Thoracic aorta (tissue), 2 donors: ENCODE results near the gene GBP6. TPM values are rescaled to one million over a fixed set of nuclear protein-coding genes. Genes with fewer than 3 reads are reported as not detected.
"Not testable (repeated sequence)": the region's sequence is repeated elsewhere in the genome, so short reads cannot be mapped to it uniquely, and the experiment has no call there.

ENCODE experiments used
- ATAC-seq: fragments of 150-250 bp; one replicate; pipeline ENCODE4 v1.8.0; 2017; ENCODE audit warnings: low read depth; ENCODE audit not compliant: insufficient number of reproducible peaks, low FRiP score
- DNase-seq: peaks from one replicate; pipeline ENCODE4 v3.0.0-alpha.2; 2020; ENCODE audit warnings: low spot score
- H3K27ac ChIP-seq, 2 donors: fragments of 200-600 bp; sonication (generic); 1 replicate in 1 of 2; 2 replicates in 1 of 2; pipeline ENCODE4 v1.5.1; 2016; ENCODE audit warnings: mild to moderate bottlenecking in 2 of 2, moderate library complexity in 2 of 2
- H3K27me3 ChIP-seq: fragments of 200-600 bp; sonication (generic); replicated peaks from 2 replicates; pipeline ENCODE4 v1.6.0; 2016; ENCODE audit warnings: mild to moderate bottlenecking; ENCODE audit not compliant: insufficient read depth
- H3K36me3 ChIP-seq: fragments of 200-600 bp; sonication (generic); one replicate; pipeline ENCODE4 v1.5.1; 2016
- H3K4me1 ChIP-seq, 2 donors: fragments of 200-600 bp; sonication (generic); 1 replicate in 1 of 2; 2 replicates in 1 of 2; pipeline versions ENCODE4 v1.5.1 to v1.6.0; 2016; ENCODE audit warnings: low read depth in 2 of 2, mild to moderate bottlenecking in 1 of 2; ENCODE audit not compliant: control insufficient read depth in 1 of 2
- H3K4me3 ChIP-seq: fragments of 200-600 bp; sonication (generic); 2 replicates; pipeline ENCODE4 v1.5.1; 2016; ENCODE audit warnings: mild to moderate bottlenecking
- H3K9me3 ChIP-seq: fragments of 200-600 bp; sonication (generic); 2 replicates; pipeline ENCODE4 v1.5.1; 2016
- total RNA-seq, 2 donors: library from RNA; depleted of rRNA; stranded (reverse); fragments of >200 nt; gene quantifications; one replicate each; pipeline versions ENCODE4 v1.1.0 to v1.2.3, GENCODE V29; 2016
- TF ChIP-seq, protein P1 (sequence below): fragments of 200-600 bp; sonication (generic); IDR thresholded peaks from one replicate; pipeline ENCODE4 v1.5.1; 2019; ENCODE audit warnings: antibody characterized with exemption

Gene GBP6
- total RNA-seq, 2 donors from 2014 or later: 0.27 TPM; not detected in 1

DNA sequence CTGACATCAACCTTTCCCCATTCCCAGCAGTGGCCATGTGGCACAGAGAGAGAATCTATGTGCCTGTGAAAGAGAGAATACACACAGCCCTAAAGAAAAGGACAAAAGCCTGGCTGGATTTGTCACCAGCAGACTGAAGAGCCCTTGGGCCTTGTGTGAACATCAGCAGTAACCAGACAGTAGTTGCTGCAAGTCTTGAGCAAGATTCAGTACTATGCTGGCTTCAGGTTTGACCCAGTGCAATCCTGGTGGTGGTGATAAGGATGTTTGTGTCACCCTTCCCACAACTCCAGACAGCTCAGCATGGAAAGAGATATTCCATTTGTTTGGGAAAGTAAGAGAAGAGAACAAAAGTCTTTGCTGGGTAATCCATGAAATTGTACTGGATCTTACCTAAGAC lies 28.4 kb upstream of the GBP6 start:
- Histone ChIP-seq H3K4me1 (no peaks in the 10 kb centered on the region), H3K27ac (no peak overlapping the region), H3K9me3 (no peaks in the 10 kb centered on the region), H3K36me3 (no peaks in the 10 kb centered on the region), H3K27me3 (no peaks in the 10 kb centered on the region), H3K4me3 (no peak overlapping the region)
- DNase-seq: no peak
- ATAC-seq: no peak
- TF ChIP-seq, protein P1, sequence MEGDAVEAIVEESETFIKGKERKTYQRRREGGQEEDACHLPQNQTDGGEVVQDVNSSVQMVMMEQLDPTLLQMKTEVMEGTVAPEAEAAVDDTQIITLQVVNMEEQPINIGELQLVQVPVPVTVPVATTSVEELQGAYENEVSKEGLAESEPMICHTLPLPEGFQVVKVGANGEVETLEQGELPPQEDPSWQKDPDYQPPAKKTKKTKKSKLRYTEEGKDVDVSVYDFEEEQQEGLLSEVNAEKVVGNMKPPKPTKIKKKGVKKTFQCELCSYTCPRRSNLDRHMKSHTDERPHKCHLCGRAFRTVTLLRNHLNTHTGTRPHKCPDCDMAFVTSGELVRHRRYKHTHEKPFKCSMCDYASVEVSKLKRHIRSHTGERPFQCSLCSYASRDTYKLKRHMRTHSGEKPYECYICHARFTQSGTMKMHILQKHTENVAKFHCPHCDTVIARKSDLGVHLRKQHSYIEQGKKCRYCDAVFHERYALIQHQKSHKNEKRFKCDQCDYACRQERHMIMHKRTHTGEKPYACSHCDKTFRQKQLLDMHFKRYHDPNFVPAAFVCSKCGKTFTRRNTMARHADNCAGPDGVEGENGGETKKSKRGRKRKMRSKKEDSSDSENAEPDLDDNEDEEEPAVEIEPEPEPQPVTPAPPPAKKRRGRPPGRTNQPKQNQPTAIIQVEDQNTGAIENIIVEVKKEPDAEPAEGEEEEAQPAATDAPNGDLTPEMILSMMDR: no peak

DNA sequence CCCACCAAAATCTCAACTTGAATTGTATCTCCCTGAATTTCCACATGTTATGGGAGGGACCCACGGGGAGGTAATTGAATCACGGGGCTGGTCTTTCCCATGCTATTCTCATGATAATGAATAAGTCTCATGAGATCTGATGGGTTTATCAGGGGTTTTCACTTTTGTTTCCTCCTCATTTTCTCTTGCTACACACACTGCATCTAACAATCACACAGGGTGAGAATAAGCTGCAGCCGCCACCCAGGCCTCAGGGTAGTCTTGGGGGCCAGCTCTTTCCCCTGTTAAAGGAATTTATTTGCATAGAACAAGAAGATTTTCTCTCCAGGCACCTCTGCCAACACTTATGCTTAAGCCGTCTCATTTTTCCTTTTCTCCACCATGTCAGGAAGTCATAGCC lies 26.0 kb upstream of the GBP6 start:
- TF ChIP-seq, protein P1: no peak
- Histone ChIP-seq H3K27me3 (no peaks in the 10 kb centered on the region), H3K4me1 (no peaks in the 10 kb centered on the region), H3K36me3 (no peaks in the 10 kb centered on the region), H3K9me3 (no peaks in the 10 kb centered on the region), H3K4me3 (no peak overlapping the region), H3K27ac (no peak overlapping the region)
- no peak for ATAC-seq
- no peak for DNase-seq

DNA sequence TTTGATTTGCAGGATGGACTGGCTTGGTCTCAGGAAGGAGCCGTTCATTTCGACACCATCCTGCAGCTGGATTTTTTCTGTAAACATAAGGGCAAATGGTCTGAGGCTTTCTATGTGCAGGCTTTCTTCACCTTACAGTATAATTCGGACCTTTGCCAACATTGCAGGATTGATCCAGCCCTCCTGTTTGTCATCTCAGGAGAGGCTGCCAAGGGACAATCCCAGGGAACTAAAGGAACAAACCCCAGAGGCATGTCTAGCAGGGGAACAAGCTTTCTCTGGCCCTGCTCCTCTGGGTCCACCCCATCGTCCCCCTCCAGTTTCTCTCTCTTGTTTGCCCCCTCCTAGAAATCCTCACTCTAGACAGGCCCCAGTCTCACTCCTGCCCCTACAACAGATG lies 24.8 kb upstream of the GBP6 start:
- H3K27ac ChIP-seq: no peak overlapping the region
- no peaks in the 10 kb centered on the region for H3K4me1 ChIP-seq
- H3K9me3 ChIP-seq: no peaks in the 10 kb centered on the region
- DNase-seq (no peak), ATAC-seq (no peak)
- TF ChIP-seq, protein P1: no peak
- no peak overlapping the region for H3K4me3 ChIP-seq
- no peaks in the 10 kb centered on the region for H3K27me3 ChIP-seq
- H3K36me3 ChIP-seq: no peaks in the 10 kb centered on the region

DNA sequence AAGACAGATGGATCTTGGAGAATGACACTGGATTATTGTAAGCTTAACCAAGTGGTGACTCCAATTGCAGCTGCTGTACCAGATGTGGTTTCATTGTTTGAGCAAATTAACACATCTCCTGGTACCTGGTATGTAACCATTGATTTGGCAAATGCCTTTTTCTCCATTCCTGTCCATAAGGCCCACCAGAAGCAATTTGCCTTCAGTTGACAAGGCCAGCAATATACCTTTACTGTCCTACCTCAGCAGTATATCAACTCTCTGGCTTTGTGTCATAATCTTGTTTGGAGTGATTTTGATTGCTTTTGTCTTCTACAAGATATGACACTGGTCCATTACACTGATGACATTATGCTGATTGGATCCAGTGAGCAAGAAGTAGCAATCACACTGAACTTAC lies 18.4 kb upstream of the GBP6 start:
- not testable (repeated sequence) for H3K36me3 ChIP-seq, ATAC-seq, H3K27ac ChIP-seq

DNA sequence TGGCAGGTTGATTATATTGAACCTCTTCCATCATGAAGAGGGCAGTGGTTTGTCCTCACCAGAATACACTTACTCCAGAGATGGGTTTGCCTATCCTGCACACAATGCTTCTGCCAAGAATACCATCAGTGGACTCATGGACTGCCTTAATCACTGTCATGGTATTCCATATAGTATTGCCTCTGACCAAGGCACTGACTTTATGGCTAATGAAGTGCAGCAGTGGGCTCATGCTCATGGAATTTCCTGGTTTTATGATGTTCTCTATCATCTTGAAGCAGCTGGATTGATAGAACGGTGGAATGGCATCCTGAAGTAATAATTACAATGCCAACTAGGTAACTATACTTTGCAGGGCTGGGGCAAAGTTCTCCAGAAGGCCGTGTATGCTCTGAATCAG lies 16.6 kb upstream of the GBP6 start:
- ATAC-seq: no peak
- Histone ChIP-seq H3K36me3 (no peaks in the 10 kb centered on the region), H3K9me3 (no peaks in the 10 kb centered on the region), H3K27me3 (no peaks in the 10 kb centered on the region), H3K4me3 (no peak overlapping the region), H3K27ac (no peak overlapping the region), H3K4me1 (no peaks in the 10 kb centered on the region)
- DNase-seq: no peak
- TF ChIP-seq, protein P1: no peak

More for the DNA sequence above, 18.4 kb upstream of the GBP6 start:
- DNase-seq, H3K4me1 ChIP-seq, H3K27me3 ChIP-seq, H3K9me3 ChIP-seq, H3K4me3 ChIP-seq: not testable (repeated sequence)

DNA sequence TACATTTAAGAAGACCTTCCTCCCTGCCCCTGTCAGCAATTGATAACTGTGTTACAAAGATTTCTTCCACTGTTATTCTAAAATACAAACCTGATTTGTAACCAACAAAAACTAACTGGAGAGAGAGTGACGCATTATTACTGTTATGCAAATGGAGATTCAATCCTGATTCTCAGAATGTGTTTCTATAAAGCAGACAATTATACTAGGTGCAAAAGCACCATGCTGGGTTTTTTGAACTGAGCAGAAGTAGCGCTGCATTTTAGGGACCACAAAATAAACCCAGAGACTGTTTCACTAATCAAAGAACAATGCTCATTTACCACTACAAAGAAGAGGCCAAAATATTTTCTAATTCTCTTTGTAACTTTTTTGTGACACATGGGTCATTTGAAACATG lies 13.6 kb upstream of the GBP6 start:
- no peak overlapping the region for H3K27ac ChIP-seq
- TF ChIP-seq, protein P1: no peak
- no peak overlapping the region for H3K4me3 ChIP-seq
- no peak for DNase-seq
- ATAC-seq: no peak
- H3K9me3 ChIP-seq: no peaks in the 10 kb centered on the region
- no peaks in the 10 kb centered on the region for H3K4me1 ChIP-seq
- no peaks in the 10 kb centered on the region for H3K27me3 ChIP-seq
- no peaks in the 10 kb centered on the region for H3K36me3 ChIP-seq
